ACC112 (cell line): ENCODE measurements around the gene PMEPA1.

ENCODE experiments used
- H2AFZ ChIP-seq: fragments of 200-600 bp; sonication (generic); one replicate; pipeline ENCODE4 v1.6.0; 2017; ENCODE audit warnings: antibody characterized with exemption, low read length; ENCODE audit not compliant: unreplicated experiment
- H3K27ac ChIP-seq: fragments of 200-600 bp; sonication (generic); 2 replicates; pipeline ENCODE4 v1.5.1; 2014; ENCODE audit warnings: low read depth, mild to moderate bottlenecking, antibody characterized with exemption, low read length, moderate library complexity
- H3K27me3 ChIP-seq: fragments of 200-600 bp; sonication (generic); 2 replicates; pipeline ENCODE4 v1.6.1; 2014; ENCODE audit warnings: mild to moderate bottlenecking, antibody characterized with exemption, low read length, moderate library complexity, mixed read lengths; ENCODE audit not compliant: insufficient read depth
- H3K36me3 ChIP-seq: fragments of 200-600 bp; sonication (generic); 2 replicates; pipeline ENCODE4 v1.6.1; 2016; ENCODE audit warnings: mild to moderate bottlenecking, antibody characterized with exemption, low read length, moderate library complexity, mixed read lengths; ENCODE audit not compliant: insufficient read depth
- H3K4me1 ChIP-seq: fragments of 200-600 bp; sonication (generic); one replicate; pipeline ENCODE4 v1.6.1; 2016; ENCODE audit warnings: low read length, mixed read lengths; ENCODE audit not compliant: insufficient read depth, unreplicated experiment, control insufficient read depth
- H3K4me3 ChIP-seq: fragments of 200-600 bp; sonication (generic); 2 replicates; pipeline ENCODE4 v1.5.1; 2014; ENCODE audit warnings: mild to moderate bottlenecking, low read depth, low read length
- H3K79me2 ChIP-seq: fragments of 200-600 bp; sonication (generic); one replicate; pipeline ENCODE4 v1.6.0; 2016; ENCODE audit warnings: low read length; ENCODE audit not compliant: control insufficient read depth, unreplicated experiment, insufficient read depth

Gene PMEPA1

GRCh38 chr20:57654998-57655808, 54.6 kb downstream of the PMEPA1 start:
- Histone ChIP-seq H3K4me1 (no peaks in the 10 kb centered on the region), H3K4me3 (no peak overlapping the region), H3K79me2 (no peaks in the 10 kb centered on the region), H3K27me3 (no peaks in the 10 kb centered on the region), H2AFZ (no peak overlapping the region), H3K27ac (no peak overlapping the region), H3K36me3 (no peaks in the 10 kb centered on the region)

GRCh38 chr20:57654363-57654997, 55.3 kb downstream of the PMEPA1 start:
- no peaks in the 10 kb centered on the region for H3K27me3 ChIP-seq
- H3K36me3 ChIP-seq, result no peaks in the 10 kb centered on the region
- H3K27ac ChIP-seq, result no peak overlapping the region
- no peak overlapping the region for H2AFZ ChIP-seq
- H3K4me3 ChIP-seq, result no peak overlapping the region
- H3K79me2 ChIP-seq, result no peaks in the 10 kb centered on the region
- H3K4me1 ChIP-seq, result no peaks in the 10 kb centered on the region

- no peaks in the 10 kb centered on the region for H3K79me2 ChIP-seq
- no peak overlapping the region for H3K4me3 ChIP-seq
- no peaks in the 10 kb centered on the region for H3K27me3 ChIP-seq
- no peak overlapping the region for H2AFZ ChIP-seq
- H3K4me1 ChIP-seq, result no peaks in the 10 kb centered on the region
- H3K27ac ChIP-seq, result no peak overlapping the region
- no peaks in the 10 kb centered on the region for H3K36me3 ChIP-seq
Observed at GRCh38 chr20:57653910-57654309, 55.9 kb downstream of the PMEPA1 start.

GRCh38 chr20:57653546-57653900, 56.3 kb downstream of the PMEPA1 start:
- Histone ChIP-seq H3K4me3 (no peak overlapping the region), H3K4me1 (no peaks in the 10 kb centered on the region), H3K27me3 (no peaks in the 10 kb centered on the region), H3K79me2 (no peaks in the 10 kb centered on the region), H3K27ac (no peak overlapping the region), H3K36me3 (no peaks in the 10 kb centered on the region), H2AFZ (no peak overlapping the region)

GRCh38 chr20:57652606-57653545, 56.9 kb downstream of the PMEPA1 start:
- Histone ChIP-seq H3K4me1 (no peaks in the 10 kb centered on the region), H2AFZ (no peak overlapping the region), H3K27me3 (no peaks in the 10 kb centered on the region), H3K27ac (no peak overlapping the region), H3K4me3 (no peak overlapping the region), H3K36me3 (no peaks in the 10 kb centered on the region), H3K79me2 (no peaks in the 10 kb centered on the region)

- Histone ChIP-seq H2AFZ (no peak overlapping the region), H3K27me3 (no peaks in the 10 kb centered on the region), H3K27ac (no peak overlapping the region), H3K36me3 (no peaks in the 10 kb centered on the region), H3K4me3 (no peak overlapping the region), H3K79me2 (no peaks in the 10 kb centered on the region), H3K4me1 (no peaks in the 10 kb centered on the region)
Observed at GRCh38 chr20:57651881-57652605, 57.8 kb downstream of the PMEPA1 start.

- H3K4me1 ChIP-seq, result no peaks in the 10 kb centered on the region
- no peak overlapping the region for H2AFZ ChIP-seq
- no peaks in the 10 kb centered on the region for H3K79me2 ChIP-seq
- H3K27me3 ChIP-seq, result no peaks in the 10 kb centered on the region
- H3K27ac ChIP-seq, result no peak overlapping the region
- H3K4me3 ChIP-seq, result no peak overlapping the region
- H3K36me3 ChIP-seq, result no peaks in the 10 kb centered on the region
Observed at GRCh38 chr20:57650756-57651483, 58.9 kb downstream of the PMEPA1 start.

- H3K27me3 ChIP-seq, result no peaks in the 10 kb centered on the region
- no peaks in the 10 kb centered on the region for H3K4me1 ChIP-seq
- no peaks in the 10 kb centered on the region for H3K79me2 ChIP-seq
- no peak overlapping the region for H3K4me3 ChIP-seq
- H3K27ac ChIP-seq, result no peak overlapping the region
- no peak overlapping the region for H2AFZ ChIP-seq
- no peaks in the 10 kb centered on the region for H3K36me3 ChIP-seq
Observed at GRCh38 chr20:57650266-57650665, 59.5 kb downstream of the PMEPA1 start.

GRCh38 chr20:57649617-57650015, 60.2 kb downstream of the PMEPA1 start:
- Histone ChIP-seq H2AFZ (no peak overlapping the region), H3K4me1 (no peaks in the 10 kb centered on the region), H3K27me3 (peaks cover 3% of the 10 kb centered on the region; the same call in 1 of the 2 replicates)

More at GRCh38 chr20:57649617-57650015, 60.2 kb downstream of the PMEPA1 start:
- H3K4me3 ChIP-seq, result no peak overlapping the region
- H3K79me2 ChIP-seq, result no peaks in the 10 kb centered on the region
- H3K27ac ChIP-seq, result no peak overlapping the region
- no peaks in the 10 kb centered on the region for H3K36me3 ChIP-seq
